Left ventricle myocardium inferior (tissue), 1 donor: ENCODE results near the gene MELTF. TPM values are rescaled to one million over a fixed set of nuclear protein-coding genes. Genes with fewer than 3 reads are reported as not detected.
"Not testable (repeated sequence)": the region's sequence is repeated elsewhere in the genome, so short reads cannot be mapped to it uniquely, and the experiment has no call there.

Source experiments
- DNase-seq: peaks from one replicate; pipeline ENCODE4 v3.0.0-alpha.2; 2020
- H3K27ac ChIP-seq: fragments of 200-600 bp; replicated peaks from 2 replicates; pipeline ENCODE4 v1.8.0; 2021
- H3K27me3 ChIP-seq: fragments of 200-600 bp; 2 replicates; pipeline ENCODE4 v1.8.0; 2021; ENCODE audit warnings: low read depth
- H3K36me3 ChIP-seq: fragments of 200-600 bp; 2 replicates; pipeline ENCODE4 v1.8.0; 2021
- H3K4me1 ChIP-seq: fragments of 200-600 bp; 2 replicates; pipeline ENCODE4 v1.8.0; 2021
- H3K4me3 ChIP-seq: fragments of 200-600 bp; 2 replicates; pipeline ENCODE4 v1.8.0; 2021; ENCODE audit warnings: mild to moderate bottlenecking, moderate library complexity
- H3K9me3 ChIP-seq: fragments of 200-600 bp; replicated peaks from 2 replicates; pipeline ENCODE4 v1.8.0; 2021
- CTCF ChIP-seq: fragments of 200-600 bp; IDR thresholded peaks from 2 replicates; pipeline ENCODE4 v1.8.0; 2021; ENCODE audit warnings: antibody characterized with exemption, mild to moderate bottlenecking, borderline replicate concordance
- intact Hi-C: fragments of 100-400 bp; cut with micrococcal nuclease; formaldehyde crosslinking; loops from one replicate; pipeline ENCODE4 v1.11.0; 2022
- long read RNA-seq: library from polyadenylated mRNA; unstranded; transcript quantifications from one replicate; pipeline ENCODE4 v2.0.0, GENCODE V29; 2021
- total RNA-seq: library from RNA; stranded (reverse); fragmentation: NEBNext Ultra II Directional; extraction: Animal tissue kit (Norgen Biotek cat#: 25700); gene quantifications from one replicate; pipeline ENCODE4 v1.2.1, GENCODE V29; 2021
- donor health status: DM: no; HTN: yes; CAD: no; lungs with severe emphysema.

The MELTF gene
- total RNA-seq, result 9.6 TPM
- long read RNA-seq, partial matches to known transcripts, result 4 of 16 reads
- long read RNA-seq, other reads (novel, unspliced or antisense), result 7 of 16 reads

- peak; percentile 68 for DNase-seq
- TF ChIP-seq CTCF, result peak; percentile 83
- intact Hi-C loops, result no loop called here
- peaks cover 18% of the 10 kb centered on the region for H3K27me3 ChIP-seq
- H3K36me3 ChIP-seq, result no peaks in the 10 kb centered on the region
- peak within 1 kb of the TSS; percentile 78 for H3K27ac ChIP-seq
- H3K9me3 ChIP-seq, result no peaks in the 10 kb centered on the region
- H3K4me3 ChIP-seq, result peak within 1 kb of the TSS; percentile 70
- peaks cover 37% of the 10 kb centered on the region for H3K4me1 ChIP-seq
Observed at GRCh38 chr3:197029511-197030167, at the start of gene MELTF. Gene MELTF, minus strand, starts transcription at chr3:197029817. Its CDS starts 115 bp downstream, at chr3:197029702.

- intact Hi-C loops, result no loop called here
- DNase-seq, result no peak
- Histone ChIP-seq H3K27ac (no peak overlapping the region), H3K36me3 (peaks cover 18% of the 10 kb centered on the region), H3K27me3 (no peaks in the 10 kb centered on the region), H3K9me3 (no peaks in the 10 kb centered on the region), H3K4me1 (no peaks in the 10 kb centered on the region), H3K4me3 (no peak overlapping the region)
- no peak for TF ChIP-seq CTCF
Observed at GRCh38 chr3:197076415-197076814, 46.8 kb upstream of the MELTF start.

- TF ChIP-seq CTCF, result no peak
- intact Hi-C loops, result no loop called here
- Histone ChIP-seq H3K27ac (no peak overlapping the region), H3K36me3 (peaks cover 33% of the 10 kb centered on the region), H3K9me3 (no peaks in the 10 kb centered on the region), H3K27me3 (no peaks in the 10 kb centered on the region), H3K4me3 (no peak overlapping the region), H3K4me1 (no peaks in the 10 kb centered on the region)
- DNase-seq, result no peak
Observed at GRCh38 chr3:197068077-197068476, 38.5 kb upstream of the MELTF start.

GRCh38 chr3:197064771-197065170, 35.2 kb upstream of the MELTF start:
- Histone ChIP-seq H3K36me3 (peaks cover 63% of the 10 kb centered on the region), H3K4me3 (no peak overlapping the region), H3K27ac (no peak overlapping the region), H3K4me1 (no peaks in the 10 kb centered on the region), H3K27me3 (no peaks in the 10 kb centered on the region), H3K9me3 (no peaks in the 10 kb centered on the region)
- no peak for TF ChIP-seq CTCF
- DNase-seq, result no peak
- intact Hi-C loops, result no loop called here

- no peak for TF ChIP-seq CTCF
- H3K27me3 ChIP-seq, result no peaks in the 10 kb centered on the region
- DNase-seq, result no peak
- no peak overlapping the region for H3K27ac ChIP-seq
- intact Hi-C loops, result no loop called here
- H3K4me1 ChIP-seq, result no peaks in the 10 kb centered on the region
- no peak overlapping the region for H3K4me3 ChIP-seq
- peaks cover 86% of the 10 kb centered on the region for H3K36me3 ChIP-seq
- no peaks in the 10 kb centered on the region for H3K9me3 ChIP-seq
Observed at GRCh38 chr3:197062446-197062845, 32.8 kb upstream of the MELTF start.

- H3K4me1 ChIP-seq, DNase-seq, H3K9me3 ChIP-seq, H3K27ac ChIP-seq, H3K4me3 ChIP-seq, H3K27me3 ChIP-seq, intact Hi-C loops: not testable (repeated sequence)
- H3K36me3 ChIP-seq, result peaks cover 81% of the 10 kb centered on the region
Observed at GRCh38 chr3:197051637-197052036, 22.0 kb upstream of the MELTF start.
